Endothelial cell of umbilical vein (primary cell): ENCODE data around the gene TLE1. TPM values are rescaled to one million over a fixed set of nuclear protein-coding genes. Genes with fewer than 3 reads are reported as not detected.

Experiments
- BruUV-seq: library from RNA; stranded (reverse); fragments of 400-500 nt; replicated peaks from 2 replicates; lab custom pipeline; 2021; lab: Mats Ljungman, UMichigan
- CTCF ChIA-PET: fragments of 300-600, 350-600 bp; sonication (Branson Sonifier 250); formaldehyde crosslinking; loops from one replicate; lab custom pipeline; 2021; ENCODE audit warnings: antibody characterized with exemption, inconsistent platforms; lab: Charles Lee
- POLR2A ChIA-PET: fragments of 300-600, 350-600 bp; sonication (Branson Sonifier 250); formaldehyde crosslinking; loops from one replicate; lab custom pipeline; 2021; ENCODE audit warnings: antibody characterized with exemption, inconsistent platforms; lab: Charles Lee
- DNase-seq: peaks from one replicate; pipeline ENCODE4 v3.0.0-alpha.2; 2011; ENCODE audit warnings: low read depth, low spot score
- FAIRE-seq: peaks from 2 replicates; lab custom pipeline; 2011; peaks lifted over from hg19 to GRCh38; lab: Jason Lieb, UNC
- H2AFZ ChIP-seq: 2 replicates; pipeline ENCODE4 v1.6.0; 2012; ENCODE audit warnings: low read depth, low read length, control low read depth, inconsistent platforms
- H3K27ac ChIP-seq: 2 replicates; pipeline ENCODE4 v1.5.1; 2011; ENCODE audit warnings: low read depth, mild to moderate bottlenecking, control low read depth, low read length, moderate library complexity; ENCODE audit not compliant: insufficient read depth
- H3K27me3 ChIP-seq, 2 experiments: 2 replicates each; pipeline versions ENCODE4 v1.6.0 to v1.6.1; 2011; ENCODE audit warnings: low read length in 2 of 2, mixed read lengths in 1 of 2; ENCODE audit not compliant: control insufficient read depth in 2 of 2, insufficient read depth in 2 of 2
- H3K36me3 ChIP-seq, 2 experiments: 2 replicates in 1 of 2; 3 replicates in 1 of 2; pipeline ENCODE4 v1.5.1; 2011; ENCODE audit warnings: low read length in 2 of 2, mild to moderate bottlenecking in 1 of 2, moderate library complexity in 1 of 2; ENCODE audit not compliant: control insufficient read depth in 2 of 2, insufficient read depth in 2 of 2; ENCODE audit errors: extremely low read depth in 1 of 2
- H3K4me1 ChIP-seq: 3 replicates; pipeline ENCODE4 v1.5.1; 2011; ENCODE audit warnings: mild to moderate bottlenecking, low read length; ENCODE audit not compliant: control insufficient read depth, insufficient read depth; ENCODE audit errors: extremely low read depth
- H3K4me2 ChIP-seq: 2 replicates; pipeline ENCODE4 v1.6.1; 2011; ENCODE audit warnings: low read length, control low read depth, mixed read lengths; ENCODE audit not compliant: insufficient read depth
- H3K4me3 ChIP-seq, 3 experiments: fragments of 200-600 bp in 1 of 3; sonication (generic), shearing (Covaris generic) in 1 of 3; replicated peaks in 1 of 3; 2 replicates each; pipeline ENCODE4 v1.5.1; 2011 to 2016; ENCODE audit warnings: control low read depth in 3 of 3, low read length in 3 of 3, mild to moderate bottlenecking in 2 of 3, inconsistent platforms in 1 of 3, low read depth in 1 of 3, moderate library complexity in 1 of 3; ENCODE audit not compliant: insufficient read depth in 1 of 3
- H3K79me2 ChIP-seq: 2 replicates; pipeline ENCODE4 v1.6.0; 2012; ENCODE audit warnings: low read length, inconsistent platforms; ENCODE audit not compliant: control insufficient read depth, insufficient read depth
- H3K9ac ChIP-seq: replicated peaks from 2 replicates; pipeline ENCODE3; 2011; ENCODE audit warnings: low read length, control low read depth; ENCODE audit not compliant: insufficient read depth; ENCODE audit errors: extremely low read depth
- H3K9me1 ChIP-seq: replicated peaks from 3 replicates; pipeline ENCODE4 v1.6.0; 2011; ENCODE audit warnings: mild to moderate bottlenecking, low read length; ENCODE audit not compliant: control insufficient read depth, insufficient read depth; ENCODE audit errors: extremely low read depth
- H3K9me3 ChIP-seq: replicated peaks from 2 replicates; pipeline ENCODE4 v1.5.1; 2012; ENCODE audit warnings: low read length, inconsistent platforms; ENCODE audit not compliant: control insufficient read depth, insufficient read depth
- H4K20me1 ChIP-seq: replicated peaks from 2 replicates; pipeline ENCODE3; 2011; ENCODE audit warnings: mild to moderate bottlenecking, low read length; ENCODE audit not compliant: control insufficient read depth, insufficient read depth; ENCODE audit errors: extremely low read depth
- EZH2 ChIP-seq: IDR thresholded peaks from 2 replicates; pipeline ENCODE4 v1.6.1; 2012; ENCODE audit warnings: borderline replicate concordance, low read depth, mild to moderate bottlenecking, moderate library complexity, low read length, inconsistent platforms; ENCODE audit not compliant: severe bottlenecking
- FOS ChIP-seq: IDR thresholded peaks from 2 replicates; pipeline ENCODE4 v1.6.1; 2011; ENCODE audit warnings: mild to moderate bottlenecking, low read length, moderate library complexity, borderline replicate concordance; ENCODE audit not compliant: insufficient read depth
- GATA2 ChIP-seq: IDR thresholded peaks from 2 replicates; pipeline ENCODE4 v1.7.0; 2011; ENCODE audit warnings: low read depth, mild to moderate bottlenecking, moderate library complexity, mixed read lengths, low read length; ENCODE audit not compliant: insufficient read length, insufficient read depth
- JUN ChIP-seq: IDR thresholded peaks from 2 replicates; pipeline ENCODE4 v1.6.1; 2011; ENCODE audit warnings: borderline replicate concordance, low read depth; ENCODE audit not compliant: insufficient read length, insufficient read depth
- MYC ChIP-seq: IDR thresholded peaks from one replicate; pipeline ENCODE4 v1.6.1; 2011; ENCODE audit warnings: mild to moderate bottlenecking, low read depth, low read length
- POLR2A ChIP-seq: IDR thresholded peaks from 2 replicates; pipeline ENCODE4 v1.6.1; 2012; ENCODE audit warnings: low read depth, mild to moderate bottlenecking, control low read depth, low read length
- POLR2AphosphoS5 ChIP-seq: IDR thresholded peaks from 2 replicates; pipeline ENCODE4 v1.6.1; 2012; ENCODE audit warnings: low read depth, mild to moderate bottlenecking, control low read depth, low read length, moderate library complexity; ENCODE audit not compliant: insufficient read depth
- dilution Hi-C: fragments of 300-500 bp; cut with MboI; formaldehyde crosslinking; loops from one replicate; pipeline ENCODE4 v1.15.0; 2019; ENCODE audit warnings: low sequenced_read_pairs; ENCODE audit not compliant: extremely low pct_ligation_motif_present
- intact Hi-C: fragments of 100-400 bp; cut with micrococcal nuclease; formaldehyde crosslinking; loops from one replicate; pipeline ENCODE4 v1.10.0; 2022
- polyA plus RNA-seq, 4 experiments: library from polyadenylated mRNA; depleted of rRNA in 3 of 4; stranded (reverse) in 3 of 4; unstranded in 1 of 4; fragments of >200 nt; gene quantifications; 2 replicates each; pipeline versions ENCODE4 v1.2.1 to v1.2.3, GENCODE V29; 2011 to 2012; ENCODE audit warnings: missing spikeins in 1 of 4
- total RNA-seq: library from RNA; stranded (reverse); gene quantifications from 2 replicates; pipeline ENCODE4 v1.2.3, GENCODE V29; 2021
- TF ChIP-seq, protein P1 (sequence below): IDR thresholded peaks from 2 replicates; pipeline ENCODE4 v1.6.1; 2011; ENCODE audit not compliant: insufficient read depth, insufficient read length
- TF ChIP-seq, protein P2 (sequence below), 2 donors: IDR thresholded peaks; 1 replicate in 1 of 2; 2 replicates in 1 of 2; pipeline ENCODE4 v1.5.1; 2011; ENCODE audit warnings: low read length in 2 of 2, mild to moderate bottlenecking in 2 of 2, moderate library complexity in 2 of 2, control low read depth in 1 of 2, inconsistent platforms in 1 of 2, low read depth in 1 of 2; ENCODE audit not compliant: insufficient read depth in 1 of 2; ENCODE audit errors: extremely low read depth in 1 of 2

TLE1 gene
- total and polyA plus RNA-seq, 2 donors (not counting 3 experiments of a cell fraction or from before 2014, with no cell fraction given) = 55.0 to 58.2 TPM

DNA sequence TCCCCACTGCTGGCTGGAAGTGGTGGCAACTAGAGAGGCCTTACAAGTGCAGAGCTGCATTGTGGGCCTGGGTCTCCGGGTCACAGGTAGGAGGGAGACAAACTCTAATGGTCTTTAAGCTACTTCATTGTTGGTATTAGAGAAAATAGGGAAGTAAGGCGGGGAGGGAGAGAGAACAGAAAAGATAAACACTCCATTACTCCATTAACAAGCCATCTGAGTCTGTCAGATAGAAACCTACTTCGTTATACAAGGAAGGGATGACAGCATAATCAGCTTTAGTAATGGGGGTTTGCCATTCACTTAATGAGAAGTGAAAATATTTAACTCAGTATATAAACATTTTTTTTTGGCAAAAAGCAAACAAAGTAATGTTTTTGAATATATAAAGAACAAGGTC lies 107.4 kb downstream of the TLE1 start:
- H3K4me1 ChIP-seq = peaks cover 4% of the 10 kb centered on the region
- H2AFZ ChIP-seq = no peak overlapping the region
- H3K36me3 ChIP-seq = peaks cover 3 to 9% of the 10 kb centered on the region in 2 experiments
- H4K20me1 ChIP-seq = no peaks in the 10 kb centered on the region
- dilution Hi-C loops = no loop called here
- H3K9me1 ChIP-seq = no peaks in the 10 kb centered on the region
- H3K9ac ChIP-seq = no peak overlapping the region
- no peak overlapping the region for H3K4me2 ChIP-seq
- BruUV-seq = no TSS peak
- ChIA-PET POLR2A (no interaction called here), CTCF (interaction anchor here (1.2 to 1.4 kb wide), 2 partner anchors 15 to 59 kb away, joined by 3 to 7 read pairs; no protein-coding TSS in a partner anchor)
- no peak overlapping the region for H3K27ac ChIP-seq
- H3K27me3 ChIP-seq = no peaks in the 10 kb centered on the region
- H3K79me2 ChIP-seq = no peaks in the 10 kb centered on the region
- FAIRE-seq = no peak
- DNase-seq = no peak
- intact Hi-C loops = loop anchor here (10.0 kb wide), 1 partner anchor 1303 kb away; no protein-coding TSS in a partner anchor
- H3K4me3 ChIP-seq = no peak overlapping the region
- no peaks in the 10 kb centered on the region for H3K9me3 ChIP-seq
- TF ChIP-seq MYC (no peak), GATA2 (no peak), FOS (no peak), POLR2AphosphoS5 (no peak)
- TF ChIP-seq, protein P1, sequence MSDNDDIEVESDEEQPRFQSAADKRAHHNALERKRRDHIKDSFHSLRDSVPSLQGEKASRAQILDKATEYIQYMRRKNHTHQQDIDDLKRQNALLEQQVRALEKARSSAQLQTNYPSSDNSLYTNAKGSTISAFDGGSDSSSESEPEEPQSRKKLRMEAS = no peak

DNA sequence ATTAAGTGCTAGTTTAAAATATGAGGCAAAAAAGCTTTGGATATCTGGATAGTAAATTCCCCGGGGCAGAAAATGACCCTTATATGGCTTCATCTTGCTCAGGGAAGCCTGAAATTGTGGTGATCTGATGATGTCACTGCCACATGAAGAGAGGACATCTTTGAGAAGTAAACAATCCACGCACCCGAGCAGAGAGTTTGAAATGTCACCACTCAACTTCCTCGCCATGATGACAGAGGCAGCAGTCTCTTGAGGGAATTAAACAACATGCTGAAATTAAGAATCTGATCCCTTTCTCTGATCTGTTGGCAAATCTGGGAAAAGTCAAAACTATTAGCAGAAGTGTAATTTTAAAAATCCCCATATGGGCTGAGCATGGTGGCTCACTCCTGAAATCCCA lies 110.0 kb downstream of the TLE1 start:
- H3K4me1 ChIP-seq = peaks cover 15% of the 10 kb centered on the region
- H2AFZ ChIP-seq = no peak overlapping the region
- ChIA-PET POLR2A (no interaction called here), CTCF (no interaction called here)
- DNase-seq (no peak), FAIRE-seq (no peak)
- peaks cover 0 to 9% of the 10 kb centered on the region in 2 experiments for H3K36me3 ChIP-seq
- no peak overlapping the region for H3K4me2 ChIP-seq
- no peaks in the 10 kb centered on the region for H3K27me3 ChIP-seq
- H3K9me3 ChIP-seq = no peaks in the 10 kb centered on the region
- H3K4me3 ChIP-seq = no peak overlapping the region
- TF ChIP-seq POLR2AphosphoS5 = no peak
- TF ChIP-seq MYC = no peak
- TF ChIP-seq FOS = no peak
- TF ChIP-seq GATA2 = no peak
- no peak for TF ChIP-seq EZH2
- TF ChIP-seq, protein P1 = no peak
- no peak for TF ChIP-seq POLR2A
- no peak for TF ChIP-seq JUN
- TF ChIP-seq, protein P2, sequence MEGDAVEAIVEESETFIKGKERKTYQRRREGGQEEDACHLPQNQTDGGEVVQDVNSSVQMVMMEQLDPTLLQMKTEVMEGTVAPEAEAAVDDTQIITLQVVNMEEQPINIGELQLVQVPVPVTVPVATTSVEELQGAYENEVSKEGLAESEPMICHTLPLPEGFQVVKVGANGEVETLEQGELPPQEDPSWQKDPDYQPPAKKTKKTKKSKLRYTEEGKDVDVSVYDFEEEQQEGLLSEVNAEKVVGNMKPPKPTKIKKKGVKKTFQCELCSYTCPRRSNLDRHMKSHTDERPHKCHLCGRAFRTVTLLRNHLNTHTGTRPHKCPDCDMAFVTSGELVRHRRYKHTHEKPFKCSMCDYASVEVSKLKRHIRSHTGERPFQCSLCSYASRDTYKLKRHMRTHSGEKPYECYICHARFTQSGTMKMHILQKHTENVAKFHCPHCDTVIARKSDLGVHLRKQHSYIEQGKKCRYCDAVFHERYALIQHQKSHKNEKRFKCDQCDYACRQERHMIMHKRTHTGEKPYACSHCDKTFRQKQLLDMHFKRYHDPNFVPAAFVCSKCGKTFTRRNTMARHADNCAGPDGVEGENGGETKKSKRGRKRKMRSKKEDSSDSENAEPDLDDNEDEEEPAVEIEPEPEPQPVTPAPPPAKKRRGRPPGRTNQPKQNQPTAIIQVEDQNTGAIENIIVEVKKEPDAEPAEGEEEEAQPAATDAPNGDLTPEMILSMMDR (IDR thresholded peaks at IDR 0.05; ENCODE audit: extremely low read depth in 1 of 2, insufficient read depth in 1 of 2, low read depth in 1 of 2, low read length in 2 of 2) = no peak
- H3K9ac ChIP-seq = no peak overlapping the region
- BruUV-seq = no TSS peak
- H4K20me1 ChIP-seq = no peaks in the 10 kb centered on the region
- no peaks in the 10 kb centered on the region for H3K79me2 ChIP-seq
- no peaks in the 10 kb centered on the region for H3K9me1 ChIP-seq
- dilution Hi-C loops = no loop called here
- H3K27ac ChIP-seq = no peak overlapping the region
- intact Hi-C loops = no loop called here
